HUES64 (cell line): ENCODE measurements around the gene TAF3.
A peak's percentile ranks its signal among the peaks of the same experiment; 100 is the strongest.

Experiments
- H3K27ac ChIP-seq: 2 replicates; pipeline ENCODE4 v1.7.0; 2013; ENCODE audit warnings: low read depth, low read length, inconsistent platforms
- H3K27me3 ChIP-seq: 2 replicates; pipeline ENCODE4 v1.6.1; 2013; ENCODE audit warnings: mild to moderate bottlenecking, low read length; ENCODE audit not compliant: insufficient read depth
- H3K36me3 ChIP-seq: 2 replicates; pipeline ENCODE4 v1.6.1; 2013; ENCODE audit warnings: mild to moderate bottlenecking, low read length; ENCODE audit not compliant: insufficient read depth
- H3K4me1 ChIP-seq: 2 replicates; pipeline ENCODE4 v1.6.1; 2013; ENCODE audit warnings: mild to moderate bottlenecking, low read length, moderate library complexity; ENCODE audit not compliant: insufficient read depth
- H3K4me3 ChIP-seq: 2 replicates; pipeline ENCODE4 v1.5.1; 2013; ENCODE audit warnings: mild to moderate bottlenecking, low read length, moderate library complexity
- H3K9ac ChIP-seq: 2 replicates; pipeline ENCODE4 v1.6.1; 2013; ENCODE audit warnings: mild to moderate bottlenecking, low read depth, low read length
- H3K9me3 ChIP-seq: 2 replicates; pipeline ENCODE4 v1.6.1; 2013; ENCODE audit warnings: low read depth, low read length; ENCODE audit not compliant: insufficient read depth
- WGBS: fragments of 150-250, 120-280 bp; methylation state at CpG from one replicate; pipeline ENCODE4 v1.1.7; 2013; ENCODE audit warnings: missing lambda C conversion rate; 5-methylcytosine and 5-hydroxymethylcytosine counted together

TAF3 gene

DNA sequence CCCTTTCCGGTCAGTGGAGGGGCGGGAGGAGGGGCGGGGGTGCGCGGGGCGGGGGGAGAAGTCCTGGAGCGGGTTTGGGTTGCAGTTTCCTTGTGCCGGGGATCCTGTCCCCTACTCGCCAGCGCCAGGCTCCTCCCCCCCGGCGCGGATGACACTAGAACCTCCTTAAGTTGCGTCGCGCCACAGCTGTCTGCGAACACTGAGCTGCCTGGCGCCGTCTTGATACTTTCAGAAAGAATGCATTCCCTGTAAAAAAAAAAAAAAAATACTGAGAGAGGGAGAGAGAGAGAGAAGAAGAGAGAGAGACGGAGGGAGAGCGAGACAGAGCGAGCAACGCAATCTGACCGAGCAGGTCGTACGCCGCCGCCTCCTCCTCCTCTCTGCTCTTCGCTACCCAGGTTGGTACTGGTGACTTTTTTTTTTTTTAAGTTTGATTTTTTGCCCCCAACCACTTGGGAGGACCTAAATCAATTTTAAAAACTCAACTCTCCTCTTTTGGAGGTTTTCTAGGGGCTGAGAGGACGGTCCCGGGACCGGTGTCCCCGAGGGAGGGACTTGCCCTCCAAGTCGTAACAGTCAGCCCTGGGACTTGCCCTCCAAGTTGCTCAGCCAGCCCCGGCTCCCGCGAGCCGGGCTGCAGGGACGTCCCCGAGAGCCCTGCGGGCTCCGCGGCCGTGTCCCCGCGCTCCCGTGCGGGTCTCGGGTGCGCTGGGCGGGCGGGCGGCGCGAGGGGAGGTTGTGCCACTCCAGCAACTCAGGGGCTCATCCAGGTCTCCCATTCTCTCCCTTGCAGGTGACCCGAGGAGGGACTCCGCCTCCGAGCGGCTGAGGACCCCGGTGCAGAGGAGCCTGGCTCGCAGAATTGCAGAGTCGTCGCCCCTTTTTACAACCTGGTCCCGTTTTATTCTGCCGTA lies 236.4 kb downstream of the TAF3 start, which contains the start of gene GATA3:
Gene GATA3, plus strand, starts transcription at position 195 of the 914 bp plus-strand sequence. CDS start 968 bp downstream, outside the sequence.
- Histone ChIP-seq H3K27ac (no peak within 1 kb of the TSS), H3K4me3 (peak within 1 kb of the TSS; percentile 57), H3K4me1 (peaks cover 42% of the 10 kb centered on the region), H3K9me3 (no peaks in the 10 kb centered on the region), H3K9ac (peak within 1 kb of the TSS; percentile 35; the same call in 1 of the 2 replicates), H3K27me3 (peaks cover 96% of the 10 kb centered on the region), H3K36me3 (no peaks in the 10 kb centered on the region)
- WGBS: under 1% methylated on average over 50 of the region's 65 CpGs

DNA sequence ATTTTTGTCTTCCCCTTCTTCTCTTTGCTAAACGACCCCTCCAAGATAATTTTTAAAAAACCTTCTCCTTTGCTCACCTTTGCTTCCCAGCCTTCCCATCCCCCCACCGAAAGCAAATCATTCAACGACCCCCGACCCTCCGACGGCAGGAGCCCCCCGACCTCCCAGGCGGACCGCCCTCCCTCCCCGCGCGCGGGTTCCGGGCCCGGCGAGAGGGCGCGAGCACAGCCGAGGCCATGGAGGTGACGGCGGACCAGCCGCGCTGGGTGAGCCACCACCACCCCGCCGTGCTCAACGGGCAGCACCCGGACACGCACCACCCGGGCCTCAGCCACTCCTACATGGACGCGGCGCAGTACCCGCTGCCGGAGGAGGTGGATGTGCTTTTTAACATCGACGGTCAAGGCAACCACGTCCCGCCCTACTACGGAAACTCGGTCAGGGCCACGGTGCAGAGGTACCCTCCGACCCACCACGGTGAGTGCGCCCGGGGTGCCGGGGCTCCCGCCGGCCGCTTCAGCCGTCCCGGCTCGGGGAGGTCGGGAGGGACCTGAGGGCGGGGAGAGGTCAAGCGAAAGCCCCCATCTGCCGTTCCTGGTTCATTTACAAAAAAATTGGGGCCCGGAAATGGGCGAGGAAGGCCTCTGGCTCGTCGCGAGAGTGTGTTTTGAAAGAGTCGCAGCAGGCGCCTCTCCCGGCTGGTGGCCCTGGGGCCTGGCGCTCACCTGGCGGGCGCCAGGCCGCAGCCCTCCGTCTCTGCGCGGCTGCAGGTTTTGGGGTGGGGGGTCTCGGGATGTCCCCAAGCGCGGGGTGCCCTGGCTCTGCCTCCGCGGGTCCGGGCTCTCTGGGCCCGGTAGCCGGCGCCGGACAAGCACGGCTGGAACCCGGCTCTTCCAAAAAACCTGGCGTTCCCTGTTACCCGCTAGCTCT lies 237.4 kb downstream of the TAF3 start:
- Histone ChIP-seq H3K36me3 (no peaks in the 10 kb centered on the region), H3K9me3 (no peaks in the 10 kb centered on the region), H3K27me3 (peaks cover 96% of the 10 kb centered on the region), H3K9ac (peak overlapping the region; percentile 32; the same call in 1 of the 2 replicates), H3K27ac (no peak overlapping the region), H3K4me3 (peak overlapping the region; percentile 57), H3K4me1 (peaks cover 51% of the 10 kb centered on the region)
- under 1% methylated on average over 85 of the region's 85 CpGs for WGBS

GRCh38 chr10:8056378-8056777 lies 238.1 kb downstream of the TAF3 start:
- peaks cover 58% of the 10 kb centered on the region for H3K4me1 ChIP-seq
- peaks cover 96% of the 10 kb centered on the region for H3K27me3 ChIP-seq
- WGBS: 5% methylated on average over 6 of the region's 6 CpGs
- H3K27ac ChIP-seq: no peak overlapping the region
- H3K4me3 ChIP-seq: peak overlapping the region; percentile 57
- no peak overlapping the region for H3K9ac ChIP-seq
- no peaks in the 10 kb centered on the region for H3K36me3 ChIP-seq
- no peaks in the 10 kb centered on the region for H3K9me3 ChIP-seq

- Histone ChIP-seq H3K36me3 (no peaks in the 10 kb centered on the region), H3K9me3 (no peaks in the 10 kb centered on the region), H3K27ac (no peak overlapping the region), H3K4me3 (peak overlapping the region; percentile 57), H3K4me1 (peaks cover 63% of the 10 kb centered on the region), H3K27me3 (peaks cover 96% of the 10 kb centered on the region), H3K9ac (no peak overlapping the region)
- WGBS: 1% methylated on average over 10 of the region's 13 CpGs
These were observed 238.6 kb downstream of the TAF3 start for GRCh38 chr10:8056871-8057331.

DNA sequence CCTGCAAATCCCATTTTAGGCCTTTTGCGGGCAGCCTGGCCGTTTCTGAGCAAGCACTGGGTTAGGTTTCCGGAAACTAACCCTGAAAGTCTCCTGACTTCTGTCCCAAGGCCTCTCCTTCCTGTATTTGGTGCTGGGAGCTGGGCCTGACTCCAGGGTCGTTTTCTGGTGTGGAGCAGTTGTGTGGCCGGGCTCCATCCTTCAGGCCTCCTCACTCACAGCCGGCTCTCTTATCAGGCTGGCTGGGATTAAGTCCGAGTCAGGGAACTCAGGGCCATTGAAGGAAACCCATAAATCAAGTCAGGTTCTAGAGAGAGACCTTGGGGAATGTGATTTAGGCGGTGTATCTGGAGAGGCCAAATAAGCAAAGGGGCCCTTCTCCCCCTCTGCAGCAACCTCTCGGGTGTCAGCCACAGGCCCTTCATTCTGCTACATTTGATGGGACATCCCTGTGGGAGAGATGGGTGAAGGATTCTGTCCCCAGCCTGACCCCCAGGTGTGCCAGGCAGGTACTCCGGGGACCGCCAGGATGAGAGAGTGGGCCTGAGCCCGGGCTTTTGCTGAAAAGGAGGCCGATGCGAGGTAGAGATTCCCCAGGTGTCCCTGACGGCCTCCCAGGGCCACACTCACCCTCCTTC lies 239.4 kb downstream of the TAF3 start:
- 14% methylated on average over 15 of the region's 15 CpGs for WGBS
- no peak overlapping the region for H3K9ac ChIP-seq
- no peak overlapping the region for H3K27ac ChIP-seq
- H3K9me3 ChIP-seq: no peaks in the 10 kb centered on the region
- H3K36me3 ChIP-seq: no peaks in the 10 kb centered on the region
- H3K27me3 ChIP-seq: peaks cover 96% of the 10 kb centered on the region
- peaks cover 67% of the 10 kb centered on the region for H3K4me1 ChIP-seq
- peak overlapping the region; percentile 57; the same call in 1 of the 2 replicates for H3K4me3 ChIP-seq

GRCh38 chr10:8058274-8059111 lies 240.2 kb downstream of the TAF3 start:
- Histone ChIP-seq H3K36me3 (no peaks in the 10 kb centered on the region), H3K9me3 (no peaks in the 10 kb centered on the region), H3K4me1 (peaks cover 68% of the 10 kb centered on the region), H3K9ac (no peak overlapping the region), H3K27ac (no peak overlapping the region), H3K4me3 (peak overlapping the region; percentile 57), H3K27me3 (peaks cover 98% of the 10 kb centered on the region)
- 11% methylated on average over 43 of the region's 45 CpGs for WGBS

DNA sequence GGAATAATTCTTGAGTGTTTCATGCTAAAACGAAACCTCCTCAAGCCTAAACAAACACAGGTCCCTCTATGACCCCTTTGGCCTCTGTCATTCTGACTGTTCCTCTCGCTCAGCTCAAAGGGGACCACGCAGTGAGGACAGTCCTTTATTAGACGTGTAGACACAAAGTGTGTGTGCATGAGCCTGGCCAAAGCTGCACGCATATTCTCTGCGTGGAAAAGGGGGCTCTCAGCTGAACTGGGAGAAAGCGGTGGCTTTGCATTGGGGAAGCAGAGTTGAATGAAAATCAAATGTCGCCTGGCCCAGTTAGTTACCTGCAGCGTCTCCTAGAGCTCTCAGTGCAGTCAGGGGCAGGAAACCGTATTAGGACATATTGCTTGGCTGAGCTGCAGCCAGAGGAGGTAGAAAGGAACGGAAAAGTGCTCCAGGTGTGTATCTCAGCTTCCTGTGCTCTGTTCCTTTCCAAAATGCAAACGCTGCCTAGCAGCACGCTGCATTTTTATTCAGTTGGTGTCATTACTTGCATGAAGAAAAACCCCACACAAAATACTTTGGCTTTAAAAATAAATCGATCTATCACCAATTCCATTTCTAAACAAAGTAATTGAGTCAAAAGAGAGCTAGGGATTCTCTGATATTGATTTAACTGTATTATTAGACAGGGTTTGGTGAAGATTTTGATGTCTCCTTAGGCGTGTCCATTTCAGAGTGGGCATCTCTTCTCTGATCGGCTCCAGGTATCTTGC lies 241.1 kb downstream of the TAF3 start:
- Histone ChIP-seq H3K9ac (no peak overlapping the region), H3K4me1 (peaks cover 72% of the 10 kb centered on the region), H3K36me3 (no peaks in the 10 kb centered on the region), H3K27me3 (peaks cover 100% of the 10 kb centered on the region), H3K4me3 (0 out of 2 replicates have a peak overlapping the region, but pooled peaks have one; percentile 28), H3K9me3 (no peaks in the 10 kb centered on the region), H3K27ac (no peak overlapping the region)
- 17% methylated on average over 15 of the region's 16 CpGs for WGBS

DNA sequence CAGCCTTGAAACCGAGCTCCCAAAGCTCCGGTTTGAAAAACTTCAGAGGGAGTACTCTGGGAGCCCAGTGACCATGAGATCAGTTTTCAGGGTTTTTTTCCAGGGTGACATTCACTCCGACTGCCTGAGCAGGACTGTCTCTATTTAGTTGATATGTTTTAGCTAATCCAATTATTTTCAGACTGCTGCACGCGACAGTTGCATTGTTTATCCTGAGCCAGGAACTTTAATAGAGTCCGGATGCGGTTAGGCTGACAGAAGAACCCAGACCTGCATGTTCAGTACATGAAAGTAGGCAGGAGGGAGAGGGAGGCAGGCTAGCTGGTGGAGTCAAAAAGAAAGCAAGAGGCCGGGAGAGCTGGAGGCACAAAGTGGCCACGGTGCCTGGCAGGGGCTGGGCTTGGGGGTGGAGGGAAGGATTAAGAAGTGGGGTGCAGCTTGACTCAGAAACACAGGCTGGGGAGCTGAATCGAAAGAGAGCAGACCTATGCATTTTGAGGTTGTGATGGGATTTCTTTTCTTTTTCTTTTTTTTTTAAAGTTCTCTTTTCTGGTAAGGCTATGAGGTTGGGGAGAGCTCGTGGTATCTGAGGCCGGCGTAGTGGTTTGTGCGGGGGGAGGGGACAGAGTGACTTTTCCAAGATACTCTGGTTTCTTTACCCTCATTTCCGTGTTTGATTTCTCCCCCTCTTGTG lies 241.9 kb downstream of the TAF3 start:
- Histone ChIP-seq H3K9ac (no peak overlapping the region), H3K36me3 (no peaks in the 10 kb centered on the region), H3K4me1 (peaks cover 80% of the 10 kb centered on the region), H3K27me3 (peaks cover 99% of the 10 kb centered on the region), H3K27ac (no peak overlapping the region), H3K9me3 (no peaks in the 10 kb centered on the region), H3K4me3 (peak overlapping the region; percentile 29)
- 12% methylated on average over 11 of the region's 15 CpGs for WGBS

DNA sequence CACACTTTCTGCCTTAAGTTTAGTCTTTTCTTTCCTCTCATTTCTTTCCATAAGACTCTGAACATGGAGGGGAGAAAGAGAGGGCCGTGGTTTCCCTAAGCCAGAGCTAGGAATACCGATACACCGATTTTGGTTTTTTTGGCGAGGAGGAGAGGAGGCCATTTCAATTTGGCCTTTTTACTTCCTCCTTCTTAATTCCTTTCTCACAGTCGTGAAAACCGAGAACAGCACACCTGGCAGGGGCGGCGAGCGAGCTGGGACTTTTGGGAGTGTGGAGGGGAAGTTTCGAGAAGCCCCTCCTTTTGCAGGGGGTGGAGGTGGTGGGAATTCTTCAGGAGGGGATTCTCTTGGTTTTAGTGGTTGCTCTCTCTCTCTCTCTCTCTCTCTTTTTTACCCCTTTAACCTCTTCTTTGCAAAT lies 242.4 kb downstream of the TAF3 start:
- no peaks in the 10 kb centered on the region for H3K9me3 ChIP-seq
- peaks cover 85% of the 10 kb centered on the region for H3K4me1 ChIP-seq
- H3K9ac ChIP-seq: peak overlapping the region; percentile 15; the same call in 1 of the 2 replicates
- H3K27ac ChIP-seq: no peak overlapping the region
- peaks cover 99% of the 10 kb centered on the region for H3K27me3 ChIP-seq
- peak overlapping the region; percentile 29 for H3K4me3 ChIP-seq
- no CpG with 5 or more reads among the region's 10 CpGs for WGBS
- no peaks in the 10 kb centered on the region for H3K36me3 ChIP-seq
